HEK293 (cell line): ENCODE measurements around the gene PLA2G4E.

Experiments used
- CTCF ChIA-PET: fragments of 350-600 bp; formaldehyde crosslinking; extraction: SDS; loops from one replicate; lab custom pipeline; 2021; ENCODE audit warnings: antibody characterized with exemption; lab: Yijun Ruan, JAX
- POLR2A ChIA-PET: fragments of 300-600 bp; formaldehyde crosslinking; extraction: SDS; loops from one replicate; lab custom pipeline; 2020; ENCODE audit warnings: antibody characterized with exemption, inconsistent platforms; lab: Yijun Ruan, JAX
- H3K27ac ChIP-seq: fragments of 200-500 bp; sonication (Bioruptor generic); 2 replicates; pipeline ENCODE4 v1.5.1; 2014; ENCODE audit warnings: low read depth, low read length, control low read depth, inconsistent platforms; ENCODE audit errors: extremely low read depth
- H3K36me3 ChIP-seq, 2 experiments: fragments of 200-500 bp in 1 of 2; sonication (Bioruptor generic) in 1 of 2; 1 replicate in 1 of 2; 2 replicates in 1 of 2; pipeline ENCODE4 v1.5.1; 2014 to 2017; ENCODE audit warnings: inconsistent platforms in 2 of 2, low read length in 2 of 2; ENCODE audit not compliant: control insufficient read depth in 2 of 2, insufficient read depth in 1 of 2
- H3K4me1 ChIP-seq: fragments of 200-500 bp; sonication (Bioruptor generic); 2 replicates; pipeline ENCODE4 v1.5.1; 2014; ENCODE audit warnings: mild to moderate bottlenecking, low read length, inconsistent platforms; ENCODE audit not compliant: control insufficient read depth, insufficient read depth
- H3K4me3 ChIP-seq: 2 replicates; pipeline ENCODE4 v1.5.1; 2011; ENCODE audit warnings: low read depth, mild to moderate bottlenecking, control low read depth, low read length, moderate library complexity
- H3K9me3 ChIP-seq: fragments of 200-500 bp; sonication (Bioruptor generic); 2 replicates; pipeline ENCODE4 v1.5.1; 2014; ENCODE audit warnings: low read depth, low read length, inconsistent platforms; ENCODE audit not compliant: control insufficient read depth, insufficient read depth
- BCL11A ChIP-seq: fragments of 450-650 bp; formaldehyde crosslinking; IDR thresholded peaks from 2 replicates; pipeline ENCODE4 v1.5.1; 2016; ENCODE audit warnings: low read depth, missing biosample characterization, missing genetic modification characterization
- GLI2 ChIP-seq: fragments of 450-650 bp; formaldehyde crosslinking; IDR thresholded peaks from 2 replicates; pipeline ENCODE4; 2017; ENCODE audit warnings: missing biosample characterization, missing genetic modification characterization, low read depth, borderline replicate concordance
- GLIS1 ChIP-seq: fragments of 450-650 bp; formaldehyde crosslinking; IDR thresholded peaks from 2 replicates; pipeline ENCODE4 v1.5.1; 2016; ENCODE audit warnings: missing biosample characterization, missing genetic modification characterization
- IKZF3 ChIP-seq: fragments of 450-650 bp; IDR thresholded peaks from 2 replicates; pipeline ENCODE4 v1.5.0; 2018; ENCODE audit warnings: missing biosample characterization, mild to moderate bottlenecking, missing genetic modification characterization, moderate library complexity
- KLF16 ChIP-seq: fragments of 450-650 bp; formaldehyde crosslinking; IDR thresholded peaks from 2 replicates; pipeline ENCODE4 v1.5.1; 2017; ENCODE audit warnings: missing biosample characterization, missing genetic modification characterization
- MEIS1 ChIP-seq: sonication (generic); formaldehyde crosslinking; IDR thresholded peaks from 2 replicates; pipeline ENCODE4 v1.8.1; 2022; ENCODE audit warnings: missing genetic modification reagents, mild to moderate bottlenecking, borderline replicate concordance
- WT1 ChIP-seq: fragments of 450-650 bp; formaldehyde crosslinking; IDR thresholded peaks from 2 replicates; pipeline ENCODE4 v1.5.1; 2016; ENCODE audit warnings: missing biosample characterization, missing genetic modification characterization
- ZFP3 ChIP-seq: fragments of 450-650 bp; formaldehyde crosslinking; IDR thresholded peaks from 2 replicates; pipeline ENCODE4 v1.5.1; 2016; ENCODE audit warnings: low read depth, missing biosample characterization, missing genetic modification characterization
- ZIC2 ChIP-seq: fragments of 450-650 bp; formaldehyde crosslinking; IDR thresholded peaks from 2 replicates; pipeline ENCODE4 v1.5.1; 2016; ENCODE audit warnings: missing biosample characterization, missing genetic modification characterization
- ZNF214 ChIP-seq: fragments of 450-650 bp; formaldehyde crosslinking; IDR thresholded peaks from 2 replicates; pipeline ENCODE4 v1.5.1; 2017; ENCODE audit warnings: missing biosample characterization, mild to moderate bottlenecking, missing genetic modification characterization, borderline replicate concordance
- ZNF274 ChIP-seq, 2 experiments: fragments of 200-500 bp in 1 of 2; fragments of 450-650 bp in 1 of 2; sonication (Bioruptor generic) in 1 of 2; formaldehyde crosslinking in 1 of 2; IDR thresholded peaks; 2 replicates each; pipeline versions ENCODE4 v1.5.1 to v1.6.1; 2014 to 2016; ENCODE audit warnings: borderline replicate concordance in 1 of 2, inconsistent platforms in 1 of 2, low read length in 1 of 2, missing biosample characterization in 1 of 2, missing genetic modification characterization in 1 of 2
- ZNF302 ChIP-seq: fragments of 450-650 bp; formaldehyde crosslinking; IDR thresholded peaks from 2 replicates; pipeline ENCODE4 v1.5.1; 2016; ENCODE audit warnings: missing biosample characterization, missing genetic modification characterization, low read depth
- ZNF324 ChIP-seq: fragments of 450-650 bp; formaldehyde crosslinking; IDR thresholded peaks from 2 replicates; pipeline ENCODE4 v1.5.1; 2016; ENCODE audit warnings: missing biosample characterization, missing genetic modification characterization
- ZNF416 ChIP-seq: fragments of 450-650 bp; formaldehyde crosslinking; IDR thresholded peaks from 2 replicates; pipeline ENCODE4 v1.5.1; 2016; ENCODE audit warnings: missing biosample characterization, missing genetic modification characterization
- ZNF600 ChIP-seq: fragments of 450-650 bp; formaldehyde crosslinking; IDR thresholded peaks from 2 replicates; pipeline ENCODE4 v1.5.1; 2016; ENCODE audit warnings: missing biosample characterization, missing genetic modification characterization
- ZSCAN16 ChIP-seq: fragments of 450-650 bp; formaldehyde crosslinking; IDR thresholded peaks from 2 replicates; pipeline ENCODE4 v1.5.1; 2016; ENCODE audit warnings: missing biosample characterization, missing genetic modification characterization
- ZSCAN18 ChIP-seq: fragments of 450-650 bp; formaldehyde crosslinking; IDR thresholded peaks from 2 replicates; pipeline ENCODE4 v1.5.1; 2016; ENCODE audit warnings: missing biosample characterization, missing genetic modification characterization
- TF ChIP-seq, protein P1 (sequence below): fragments of 450-650 bp; formaldehyde crosslinking; IDR thresholded peaks from 2 replicates; pipeline ENCODE4 v1.5.1; 2016; ENCODE audit warnings: missing biosample characterization, missing genetic modification characterization
- TF ChIP-seq, protein P2 (sequence below): fragments of 450-650 bp; formaldehyde crosslinking; IDR thresholded peaks from 2 replicates; pipeline ENCODE4 v1.5.1; 2017; ENCODE audit warnings: missing biosample characterization, missing genetic modification characterization
- TF ChIP-seq, protein P3 (sequence below): fragments of 450-650 bp; formaldehyde crosslinking; IDR thresholded peaks from 2 replicates; pipeline ENCODE4 v1.5.1; 2017; ENCODE audit warnings: missing biosample characterization, missing genetic modification characterization
- TF ChIP-seq, protein P4 (sequence below): fragments of 450-650 bp; formaldehyde crosslinking; IDR thresholded peaks from 2 replicates; pipeline ENCODE4 v1.5.1; 2016; ENCODE audit warnings: missing biosample characterization, missing genetic modification characterization

The PLA2G4E gene

DNA sequence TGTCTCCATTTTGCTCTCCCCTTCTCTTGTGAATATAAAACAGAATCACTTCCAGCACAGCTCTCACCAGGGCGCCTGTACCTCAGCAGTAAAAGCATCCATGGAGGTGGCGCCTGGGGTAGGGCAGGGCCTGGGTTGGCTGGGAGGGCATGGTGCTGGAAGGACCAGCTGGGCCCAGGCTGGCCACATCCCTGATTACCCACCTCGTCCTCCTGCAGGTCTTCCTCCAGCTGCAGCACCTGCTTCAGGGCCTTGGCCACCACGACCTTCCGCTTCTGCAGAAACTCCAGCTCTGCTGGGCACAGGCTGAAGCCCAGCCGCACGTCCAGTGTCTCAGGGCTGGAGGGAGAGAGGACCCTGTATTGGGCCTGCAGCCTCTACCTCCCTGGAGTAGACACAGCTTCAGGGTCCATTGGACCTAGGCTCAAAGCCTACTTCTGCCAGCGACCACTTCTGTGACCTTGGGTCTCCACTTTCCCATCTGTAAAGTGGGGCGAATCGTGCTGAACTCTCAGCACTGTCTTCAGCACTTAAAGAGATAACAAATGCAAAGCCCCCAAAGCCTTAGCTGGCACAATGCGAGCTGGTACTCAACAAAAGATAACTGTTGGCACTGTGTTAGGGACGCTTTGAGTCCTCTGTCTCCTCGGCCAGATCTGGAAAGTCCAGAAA, 23.8 kb downstream of the PLA2G4E start (continued):
- TF ChIP-seq, protein P1, sequence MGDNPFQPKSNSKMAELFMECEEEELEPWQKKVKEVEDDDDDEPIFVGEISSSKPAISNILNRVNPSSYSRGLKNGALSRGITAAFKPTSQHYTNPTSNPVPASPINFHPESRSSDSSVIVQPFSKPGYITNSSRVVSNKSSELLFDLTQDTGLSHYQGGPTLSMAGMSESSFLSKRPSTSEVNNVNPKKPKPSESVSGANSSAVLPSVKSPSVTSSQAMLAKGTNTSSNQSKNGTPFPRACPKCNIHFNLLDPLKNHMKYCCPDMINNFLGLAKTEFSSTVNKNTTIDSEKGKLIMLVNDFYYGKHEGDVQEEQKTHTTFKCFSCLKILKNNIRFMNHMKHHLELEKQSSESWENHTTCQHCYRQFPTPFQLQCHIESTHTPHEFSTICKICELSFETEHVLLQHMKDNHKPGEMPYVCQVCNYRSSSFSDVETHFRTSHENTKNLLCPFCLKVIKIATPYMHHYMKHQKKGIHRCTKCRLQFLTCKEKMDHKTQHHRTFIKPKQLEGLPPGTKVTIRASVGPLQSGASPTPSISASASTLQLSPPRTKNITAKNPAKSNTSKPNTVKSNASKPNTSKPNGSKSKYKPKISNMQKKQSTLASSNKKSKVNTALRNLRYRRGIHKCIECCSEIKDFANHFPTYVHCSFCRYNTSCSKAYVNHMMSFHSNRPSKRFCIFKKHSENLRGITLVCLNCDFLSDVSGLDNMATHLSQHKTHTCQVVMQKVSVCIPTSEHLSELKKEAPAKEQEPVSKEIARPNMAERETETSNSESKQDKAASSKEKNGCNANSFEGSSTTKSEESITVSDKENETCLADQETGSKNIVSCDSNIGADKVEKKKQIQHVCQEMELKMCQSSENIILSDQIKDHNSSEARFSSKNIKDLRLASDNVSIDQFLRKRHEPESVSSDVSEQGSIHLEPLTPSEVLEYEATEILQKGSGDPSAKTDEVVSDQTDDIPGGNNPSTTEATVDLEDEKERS (tag by site-specific recombination), result no peak
- no peak for TF ChIP-seq ZNF324 (tag by site-specific recombination)
- TF ChIP-seq WT1 (tag by site-specific recombination), result no peak
- TF ChIP-seq IKZF3 (tag by site-specific recombination), result no peak
- no peak for TF ChIP-seq MEIS1 (CRISPR knock-in tag)

DNA sequence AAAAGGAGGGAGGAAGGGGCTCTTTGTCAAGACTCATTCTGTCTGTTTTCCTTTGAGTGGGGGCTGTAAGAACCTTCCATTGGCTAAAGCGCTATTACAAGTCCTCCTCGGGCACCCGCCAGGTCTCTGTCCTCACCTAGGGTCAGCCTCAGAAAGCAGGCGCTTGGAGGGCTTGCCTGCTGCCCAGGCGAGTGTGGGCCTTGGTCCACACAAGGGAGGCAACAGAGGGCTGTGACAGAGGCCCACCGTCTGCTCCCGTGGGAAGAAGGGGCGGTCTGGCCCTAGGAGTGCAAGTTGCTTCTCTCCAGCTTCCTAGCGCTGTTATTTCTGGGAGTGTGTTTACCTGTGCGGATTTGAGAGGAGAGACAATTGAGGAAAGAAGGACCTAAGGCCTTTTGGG, 24.5 kb downstream of the PLA2G4E start:
- POLR2A ChIA-PET, result no interaction called here
- Histone ChIP-seq H3K4me1 (no peaks in the 10 kb centered on the region), H3K9me3 (no peaks in the 10 kb centered on the region)

GRCh38 chr15:41995476-41995855, 25.4 kb downstream of the PLA2G4E start:
- no peak overlapping the region for H3K4me3 ChIP-seq

More for the DNA sequence above, 24.5 kb downstream of the PLA2G4E start:
- H3K4me3 ChIP-seq, result no peak overlapping the region
- CTCF ChIA-PET, result interaction anchor here (0.6 to 2.3 kb wide), 4 partner anchors 8 to 84 kb away, joined by 3 to 5 read pairs (median 4); no protein-coding TSS in a partner anchor
- no peak for TF ChIP-seq ZIC2
- TF ChIP-seq BCL11A (tag by site-specific recombination), result no peak
- TF ChIP-seq GLIS1 (tag by site-specific recombination), result no peak
- TF ChIP-seq, all 188 proteins: peak for 0
- Histone ChIP-seq H3K27ac (no peak overlapping the region), H3K36me3 (no peaks in the 10 kb centered on the region)

More at GRCh38 chr15:41995476-41995855, 25.4 kb downstream of the PLA2G4E start:
- Histone ChIP-seq H3K36me3 (no peaks in the 10 kb centered on the region), H3K9me3 (no peaks in the 10 kb centered on the region), H3K4me1 (no peaks in the 10 kb centered on the region), H3K27ac (no peak overlapping the region)
- ChIA-PET CTCF (interaction anchor here (0.6 to 1.4 kb wide), 4 partner anchors 58 to 126 kb away, joined by 3 to 4 read pairs (median 4); no protein-coding TSS in a partner anchor), POLR2A (no interaction called here)
- TF ChIP-seq, protein P2, sequence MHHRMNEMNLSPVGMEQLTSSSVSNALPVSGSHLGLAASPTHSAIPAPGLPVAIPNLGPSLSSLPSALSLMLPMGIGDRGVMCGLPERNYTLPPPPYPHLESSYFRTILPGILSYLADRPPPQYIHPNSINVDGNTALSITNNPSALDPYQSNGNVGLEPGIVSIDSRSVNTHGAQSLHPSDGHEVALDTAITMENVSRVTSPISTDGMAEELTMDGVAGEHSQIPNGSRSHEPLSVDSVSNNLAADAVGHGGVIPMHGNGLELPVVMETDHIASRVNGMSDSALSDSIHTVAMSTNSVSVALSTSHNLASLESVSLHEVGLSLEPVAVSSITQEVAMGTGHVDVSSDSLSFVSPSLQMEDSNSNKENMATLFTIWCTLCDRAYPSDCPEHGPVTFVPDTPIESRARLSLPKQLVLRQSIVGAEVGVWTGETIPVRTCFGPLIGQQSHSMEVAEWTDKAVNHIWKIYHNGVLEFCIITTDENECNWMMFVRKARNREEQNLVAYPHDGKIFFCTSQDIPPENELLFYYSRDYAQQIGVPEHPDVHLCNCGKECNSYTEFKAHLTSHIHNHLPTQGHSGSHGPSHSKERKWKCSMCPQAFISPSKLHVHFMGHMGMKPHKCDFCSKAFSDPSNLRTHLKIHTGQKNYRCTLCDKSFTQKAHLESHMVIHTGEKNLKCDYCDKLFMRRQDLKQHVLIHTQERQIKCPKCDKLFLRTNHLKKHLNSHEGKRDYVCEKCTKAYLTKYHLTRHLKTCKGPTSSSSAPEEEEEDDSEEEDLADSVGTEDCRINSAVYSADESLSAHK, result no peak
- no peak for TF ChIP-seq ZNF214 (tag by site-specific recombination)
- TF ChIP-seq BCL11A (tag by site-specific recombination), result no peak
- TF ChIP-seq, protein P3, sequence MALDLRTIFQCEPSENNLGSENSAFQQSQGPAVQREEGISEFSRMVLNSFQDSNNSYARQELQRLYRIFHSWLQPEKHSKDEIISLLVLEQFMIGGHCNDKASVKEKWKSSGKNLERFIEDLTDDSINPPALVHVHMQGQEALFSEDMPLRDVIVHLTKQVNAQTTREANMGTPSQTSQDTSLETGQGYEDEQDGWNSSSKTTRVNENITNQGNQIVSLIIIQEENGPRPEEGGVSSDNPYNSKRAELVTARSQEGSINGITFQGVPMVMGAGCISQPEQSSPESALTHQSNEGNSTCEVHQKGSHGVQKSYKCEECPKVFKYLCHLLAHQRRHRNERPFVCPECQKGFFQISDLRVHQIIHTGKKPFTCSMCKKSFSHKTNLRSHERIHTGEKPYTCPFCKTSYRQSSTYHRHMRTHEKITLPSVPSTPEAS (tag by site-specific recombination), result no peak
- TF ChIP-seq GLI2, result no peak
- TF ChIP-seq ZNF416 (tag by site-specific recombination), result no peak
- no peak for TF ChIP-seq ZNF600 (tag by site-specific recombination)
- no peak for TF ChIP-seq ZSCAN18 (tag by site-specific recombination)
- TF ChIP-seq ZNF302 (tag by site-specific recombination), result no peak
- no peak for TF ChIP-seq KLF16
- TF ChIP-seq, protein P4, sequence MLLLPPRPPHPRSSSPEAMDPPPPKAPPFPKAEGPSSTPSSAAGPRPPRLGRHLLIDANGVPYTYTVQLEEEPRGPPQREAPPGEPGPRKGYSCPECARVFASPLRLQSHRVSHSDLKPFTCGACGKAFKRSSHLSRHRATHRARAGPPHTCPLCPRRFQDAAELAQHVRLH, result no peak
- no peak for TF ChIP-seq ZFP3 (tag by site-specific recombination)
- TF ChIP-seq ZSCAN16 (tag by site-specific recombination), result no peak
- TF ChIP-seq ZNF324 (tag by site-specific recombination), result no peak
- no peak for TF ChIP-seq ZNF274 (IDR thresholded peaks at IDR 0.05; ENCODE audit: low read length)
- no peak for TF ChIP-seq ZNF274 (tag by site-specific recombination; IDR thresholded peaks at IDR 0.05; ENCODE audit: borderline replicate concordance)
